Stimulated activated CD4-positive, alpha-beta T cell treated with anti-CD3 and anti-CD28 coated beads, TNF-alpha, amount 100 ng/mL, for 48 hours (primary cell): Measurements from ENCODE around the gene MARCHF9.
"Not testable (repeated sequence)": the region's sequence is repeated elsewhere in the genome, so short reads cannot be mapped to it uniquely, and the experiment has no call there.

Experiments
- DNase-seq, 3 donors: peaks; one replicate each; pipeline ENCODE4 v3.0.0-alpha.2; 2020; ENCODE audit warnings: low read depth in 3 of 3

The MARCHF9 gene

DNA sequence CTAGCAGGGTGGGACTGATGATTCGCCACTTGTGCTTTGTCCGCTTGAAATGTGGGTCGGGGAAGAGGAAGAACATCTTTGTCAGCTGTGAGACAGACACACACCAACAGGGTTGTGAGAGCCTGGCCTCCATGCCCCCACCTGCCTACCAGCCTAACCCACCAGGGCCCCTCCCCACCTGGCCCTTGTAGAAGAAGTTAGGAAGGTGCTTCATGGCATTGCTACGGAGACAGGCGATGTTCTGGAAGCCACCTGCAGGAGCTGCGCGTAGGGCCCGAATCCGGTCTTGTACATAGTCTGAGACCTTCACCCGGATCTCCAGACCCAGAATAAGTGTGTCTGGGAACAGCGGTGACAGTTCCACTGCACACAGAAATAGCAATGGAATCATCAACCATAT lies 14.7 kb downstream of the MARCHF9 start:
- DNase-seq = no peak

DNA sequence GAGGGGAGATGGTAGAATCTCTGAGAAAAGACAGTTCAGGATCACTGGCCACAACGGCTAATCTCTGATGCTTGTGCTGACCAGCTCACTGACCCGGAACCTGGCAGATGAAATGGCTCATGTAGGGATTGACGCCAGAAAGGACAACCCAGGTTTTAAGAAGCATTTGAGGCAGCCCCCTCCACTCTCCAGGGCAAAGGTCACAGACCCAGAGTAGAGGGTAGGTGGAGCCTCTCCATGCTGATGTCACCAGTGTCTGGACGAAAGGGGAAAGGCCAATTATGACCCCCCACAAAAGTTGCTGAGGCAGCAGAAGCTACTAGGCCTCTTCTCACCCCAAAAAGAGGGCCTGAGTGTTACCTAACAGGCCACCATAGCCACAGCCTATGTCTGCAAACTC lies 15.8 kb downstream of the MARCHF9 start:
- DNase-seq = no peak

GRCh38 chr12:57771236-57771872 lies 16.5 kb downstream of the MARCHF9 start:
- peak; percentile 79 to 95 (median 83) for DNase-seq

DNA sequence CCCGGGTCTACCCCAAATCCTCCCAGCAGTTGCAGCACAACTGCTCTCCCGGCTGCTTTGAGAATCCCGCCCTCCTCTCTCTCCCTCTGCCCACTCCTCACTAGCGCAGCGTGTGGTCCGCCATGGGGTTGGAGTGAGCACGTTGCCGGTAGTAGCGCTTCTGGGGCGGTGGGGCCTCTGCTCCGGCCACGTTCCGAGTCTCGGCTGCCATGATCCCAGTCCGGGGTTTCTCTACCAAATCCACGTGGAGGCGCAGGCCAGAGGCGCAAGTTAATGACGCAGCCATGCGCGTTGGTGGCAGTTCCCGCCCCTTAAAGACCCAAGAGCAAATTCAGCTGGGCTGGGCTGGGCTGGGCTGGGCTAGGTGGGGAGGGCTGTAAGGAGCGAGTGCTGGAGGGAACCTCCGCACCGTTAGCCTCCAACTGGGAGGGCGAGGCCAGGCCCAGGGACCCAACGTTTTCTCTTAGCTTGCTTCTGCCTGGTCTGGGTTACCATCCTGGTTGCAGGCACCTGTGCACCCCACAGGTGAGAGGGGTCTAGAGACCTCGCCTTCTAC lies 17.0 kb downstream of the MARCHF9 start, which contains the start of gene METTL1:
TSS of gene METTL1 (minus strand) at position 233 of the 556 bp plus-strand sequence. CDS start at position 211, 22 bp downstream.
- DNase-seq = peak; percentile 91 to 92 (median 92)

DNA sequence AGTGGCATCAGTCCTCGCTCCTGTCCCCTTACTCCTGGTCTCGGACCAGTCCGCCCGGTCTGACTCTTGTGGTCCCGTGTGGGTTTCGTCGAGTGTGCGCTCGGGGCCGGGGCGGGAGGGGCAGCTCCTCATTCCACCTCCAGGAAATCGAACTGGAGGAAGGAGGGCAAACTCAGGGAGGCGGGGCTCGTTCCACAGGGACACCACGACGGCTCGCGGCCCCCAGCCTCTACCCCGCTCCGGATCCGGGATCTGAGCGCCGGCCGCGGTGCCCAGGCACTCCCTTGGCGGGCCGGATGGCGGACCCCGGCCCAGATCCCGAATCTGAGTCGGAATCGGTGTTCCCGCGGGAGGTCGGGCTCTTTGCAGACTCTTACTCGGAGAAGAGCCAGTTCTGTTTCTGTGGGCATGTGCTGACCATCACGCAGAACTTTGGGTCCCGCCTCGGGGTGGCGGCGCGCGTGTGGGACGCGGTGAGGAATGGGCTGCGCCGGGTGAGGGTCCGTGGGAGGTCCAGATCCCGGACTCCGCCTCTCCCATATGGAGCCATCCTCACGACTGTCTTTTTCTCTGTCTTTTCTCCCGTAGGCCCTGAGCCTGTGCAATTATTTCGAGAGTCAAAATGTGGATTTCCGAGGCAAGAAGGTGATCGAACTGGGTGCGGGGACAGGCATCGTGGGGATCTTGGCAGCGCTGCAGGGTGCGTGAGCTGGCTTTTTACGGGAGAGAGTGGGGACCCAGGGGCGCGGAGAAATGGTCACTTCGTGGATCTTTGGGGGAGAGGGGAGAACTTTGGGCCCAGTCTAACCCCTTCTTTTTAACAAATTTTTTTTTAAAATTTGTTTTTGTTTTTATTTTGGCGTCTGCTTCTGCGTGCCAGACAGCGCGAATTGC lies 17.8 kb downstream of the MARCHF9 start, which contains the start of gene EEF1AKMT3:
TSS of gene EEF1AKMT3 (plus strand) at position 186 of the 894 bp plus-strand sequence. CDS start at position 297, 111 bp downstream.
- no peak for DNase-seq

GRCh38 chr12:57774634-57775033 lies 19.7 kb downstream of the MARCHF9 start:
- not testable (repeated sequence) for DNase-seq

DNA sequence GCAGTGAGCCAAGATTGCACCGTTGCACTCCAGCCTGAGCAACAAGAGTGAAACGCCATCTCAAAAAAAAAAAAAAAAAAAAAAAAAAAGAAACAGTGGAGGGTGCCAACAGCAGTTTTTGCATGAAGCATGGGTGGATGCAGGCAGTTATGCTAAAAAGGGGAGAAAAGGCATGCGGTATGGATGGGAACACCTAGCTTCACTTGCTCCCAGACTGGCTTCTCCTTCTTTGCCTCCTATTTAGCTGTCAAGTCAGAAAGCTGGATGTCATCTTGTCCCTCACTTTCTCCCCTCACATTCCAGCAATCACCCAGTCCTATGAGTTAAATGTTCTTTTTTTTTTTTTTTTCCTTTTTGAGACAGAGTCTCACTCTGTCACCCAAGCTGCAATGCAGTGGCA lies 20.1 kb downstream of the MARCHF9 start:
- no peak for DNase-seq

DNA sequence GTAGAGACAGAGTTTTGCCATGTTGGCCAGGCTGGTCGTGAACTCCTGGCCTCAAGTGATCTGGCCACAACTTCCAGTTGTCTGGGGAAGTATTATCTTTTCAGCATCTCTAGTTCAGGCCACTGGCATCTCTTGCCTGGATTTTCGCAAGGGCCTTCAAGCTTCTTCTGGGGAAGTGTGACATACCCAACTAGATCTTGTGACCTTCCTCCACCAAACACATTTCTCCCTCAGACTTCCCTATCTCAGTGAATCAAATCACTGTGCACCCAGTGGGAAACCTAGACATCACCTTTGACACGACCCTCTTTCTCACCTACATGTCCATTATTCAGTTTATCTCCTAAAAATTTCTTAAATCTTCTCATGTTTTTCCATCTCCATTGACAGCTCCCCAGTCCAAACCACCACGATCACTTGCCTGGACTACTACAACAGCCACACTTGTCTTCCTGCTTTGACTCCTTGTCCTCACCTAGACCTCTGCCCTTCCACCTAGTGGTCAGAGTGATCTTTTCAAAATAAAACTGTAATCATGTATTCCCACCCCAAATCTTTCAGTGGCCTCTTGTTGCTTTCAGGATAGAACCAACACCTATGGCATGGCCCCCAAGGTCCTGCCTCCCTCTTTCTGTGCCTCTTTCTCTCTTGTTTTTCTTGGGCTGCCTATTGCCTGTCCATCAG lies 20.8 kb downstream of the MARCHF9 start:
- DNase-seq = no peak

DNA sequence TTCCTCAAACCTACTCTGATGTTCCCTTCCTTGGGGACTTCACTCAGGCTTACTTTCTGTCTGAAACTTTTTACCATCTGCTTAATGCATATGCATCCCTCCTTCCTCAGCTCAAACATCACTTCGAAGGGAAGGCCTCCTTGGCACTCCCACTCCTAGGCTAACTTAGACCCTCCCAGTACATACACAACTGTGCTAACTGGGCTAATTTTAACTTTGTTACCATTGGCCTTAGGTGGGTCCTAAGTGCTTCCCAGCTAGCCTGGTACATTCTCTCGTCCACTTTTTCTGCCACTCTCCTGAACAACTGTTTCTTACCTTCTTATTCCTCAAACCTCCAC lies 21.3 kb downstream of the MARCHF9 start:
- no peak for DNase-seq

DNA sequence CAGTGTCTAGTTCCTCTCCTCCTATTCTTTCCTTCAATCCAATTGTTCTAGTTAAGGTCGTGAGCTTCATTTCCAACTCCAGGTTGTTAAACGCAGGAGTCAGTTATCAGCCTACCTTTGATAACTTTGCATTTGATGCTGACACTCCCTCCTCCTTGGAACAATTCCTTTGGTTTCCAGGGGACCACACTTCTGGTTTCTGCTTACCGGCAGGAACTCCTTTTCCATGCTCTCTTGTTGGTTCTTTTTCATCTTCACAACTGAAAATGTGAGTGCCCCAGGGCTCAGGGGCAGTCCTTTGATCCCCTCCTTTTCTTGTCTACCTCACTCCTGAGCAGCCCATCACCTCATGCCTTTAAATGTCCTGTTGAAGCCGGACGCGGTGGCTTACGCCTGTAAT lies 22.5 kb downstream of the MARCHF9 start:
- no peak for DNase-seq

GRCh38 chr12:57777911-57778310 lies 23.0 kb downstream of the MARCHF9 start:
- DNase-seq = no peak

- DNase-seq = no peak
Observed at GRCh38 chr12:57779736-57780135, 24.8 kb downstream of the MARCHF9 start.

- DNase-seq = no peak
Observed at GRCh38 chr12:57780284-57780897, 25.5 kb downstream of the MARCHF9 start.

DNA sequence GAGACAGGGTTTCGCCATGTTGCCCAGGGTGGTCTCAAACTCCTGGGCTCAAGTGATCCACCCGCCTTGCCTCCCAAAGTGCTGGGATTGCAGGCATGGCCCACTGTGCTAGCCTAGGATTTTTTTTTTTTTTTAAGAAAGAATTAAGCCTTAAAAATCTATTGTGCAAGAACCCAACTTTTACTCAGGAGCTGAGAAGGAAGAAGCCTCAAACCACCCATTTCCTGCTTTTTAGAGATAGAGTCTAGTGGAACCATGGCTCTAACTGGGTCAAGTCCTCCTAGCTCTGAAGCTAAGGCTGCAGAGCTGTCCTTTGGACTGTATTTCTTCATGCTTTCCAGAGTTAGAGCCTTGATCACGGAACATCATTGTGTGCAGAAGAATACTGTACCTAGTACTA lies 26.3 kb downstream of the MARCHF9 start:
- DNase-seq = no peak

DNA sequence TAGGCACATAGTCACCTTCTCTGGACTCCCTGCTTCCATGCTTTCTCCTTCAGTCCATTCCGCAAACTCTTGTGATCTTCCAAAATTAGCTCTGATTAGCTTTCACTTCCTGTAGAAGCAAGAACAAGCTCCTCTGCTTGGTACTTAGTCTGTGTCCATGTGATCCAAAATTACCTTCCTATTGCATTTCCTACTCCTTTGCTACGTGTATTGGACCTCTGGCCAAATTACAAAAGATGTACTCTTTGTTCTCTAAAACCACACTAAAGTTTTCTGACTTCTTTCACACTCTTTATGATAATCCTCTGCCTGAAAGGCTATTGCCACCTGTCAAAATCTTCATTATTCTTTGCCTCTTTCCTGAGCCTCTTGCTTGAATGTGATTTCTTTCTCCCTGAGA lies 26.9 kb downstream of the MARCHF9 start:
- DNase-seq = no peak

GRCh38 chr12:57782243-57782607 lies 27.3 kb downstream of the MARCHF9 start:
- DNase-seq = no peak

GRCh38 chr12:57782608-57783465 lies 27.9 kb downstream of the MARCHF9 start, which contains the start of gene TSFM:
Gene TSFM (plus strand): TSS chr12:57782787. CDS start chr12:57782802, 15 bp downstream.
- DNase-seq = peak; percentile 92 to 99 (median 97)

- no peak for DNase-seq
Observed at GRCh38 chr12:57783466-57783801, 28.5 kb downstream of the MARCHF9 start.

DNA sequence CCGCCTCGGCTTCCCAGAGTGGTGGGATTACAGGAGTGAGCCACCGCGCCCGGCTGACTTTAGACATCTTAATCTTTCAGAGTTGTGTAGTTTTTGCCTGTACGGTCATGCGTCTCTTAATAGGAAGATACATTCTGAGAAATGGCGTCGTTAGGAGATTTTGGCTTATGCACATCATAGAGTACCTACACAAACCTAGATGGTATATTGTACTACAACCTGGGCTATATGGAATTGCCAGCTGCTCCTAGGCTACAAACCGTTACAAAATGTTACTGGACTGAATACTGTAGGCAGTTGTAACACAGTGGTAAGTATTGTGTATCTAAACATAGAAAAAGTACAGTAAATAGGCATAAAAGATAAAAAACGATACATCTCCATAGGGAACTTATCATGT lies 29.0 kb downstream of the MARCHF9 start:
- no peak for DNase-seq

- no peak for DNase-seq
Observed at GRCh38 chr12:57793920-57794319, 39.0 kb downstream of the MARCHF9 start.

DNA sequence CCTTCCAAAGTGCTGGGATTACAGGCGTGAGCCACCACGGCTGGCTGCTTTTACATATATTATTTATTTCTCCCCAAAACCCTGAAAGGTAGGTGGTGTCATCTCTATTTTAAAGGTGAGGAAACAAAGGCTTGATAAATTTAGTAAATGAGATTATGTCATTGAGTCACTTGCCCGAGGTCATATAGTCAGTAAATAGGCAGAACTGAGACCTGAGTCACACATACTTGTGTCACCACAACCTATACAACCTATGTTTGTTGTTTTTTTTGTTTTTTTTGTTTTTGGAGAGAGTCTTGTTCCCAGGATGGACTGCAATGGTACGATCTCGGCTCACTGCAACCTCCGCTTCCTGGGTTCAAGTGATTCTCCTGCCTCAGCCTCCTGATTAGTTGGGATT lies 40.5 kb downstream of the MARCHF9 start:
- DNase-seq = no peak
